Activated T-helper 1 cell treated with Interleukin-2 at 50 U/mL for 16 hours (primary cell): ENCODE data around the gene POTEH.
"Not testable (repeated sequence)": the region's sequence is repeated elsewhere in the genome, so short reads cannot be mapped to it uniquely, and the experiment has no call there.

Experiments
- DNase-seq: peaks from one replicate; pipeline ENCODE4 v3.0.0-alpha.2; 2020; ENCODE audit warnings: low read depth

Gene POTEH

DNA sequence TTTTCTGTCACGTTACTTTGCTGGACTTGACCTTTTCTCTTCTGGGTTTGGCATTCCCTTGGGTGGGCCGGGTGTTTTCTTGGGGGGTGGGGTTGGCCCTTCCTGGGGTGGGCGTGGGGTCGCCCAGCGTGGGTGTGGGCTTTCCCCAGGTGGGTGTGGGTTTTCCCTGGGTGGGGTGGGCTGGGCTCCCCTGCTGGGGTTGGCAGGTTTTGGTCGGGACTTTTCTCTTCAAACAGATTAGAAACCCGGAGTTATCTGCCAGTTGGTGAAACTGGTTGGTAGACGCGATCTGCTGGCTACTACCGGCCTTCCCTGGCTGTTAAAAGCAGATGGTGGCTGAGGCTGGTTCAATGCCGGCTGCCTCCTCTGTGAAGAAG lies at the start of gene POTEH:
TSS of gene POTEH (plus strand) at position 278 of the 377 bp plus-strand sequence. CDS start at position 330, 52 bp downstream.
- not testable (repeated sequence) for DNase-seq

DNA sequence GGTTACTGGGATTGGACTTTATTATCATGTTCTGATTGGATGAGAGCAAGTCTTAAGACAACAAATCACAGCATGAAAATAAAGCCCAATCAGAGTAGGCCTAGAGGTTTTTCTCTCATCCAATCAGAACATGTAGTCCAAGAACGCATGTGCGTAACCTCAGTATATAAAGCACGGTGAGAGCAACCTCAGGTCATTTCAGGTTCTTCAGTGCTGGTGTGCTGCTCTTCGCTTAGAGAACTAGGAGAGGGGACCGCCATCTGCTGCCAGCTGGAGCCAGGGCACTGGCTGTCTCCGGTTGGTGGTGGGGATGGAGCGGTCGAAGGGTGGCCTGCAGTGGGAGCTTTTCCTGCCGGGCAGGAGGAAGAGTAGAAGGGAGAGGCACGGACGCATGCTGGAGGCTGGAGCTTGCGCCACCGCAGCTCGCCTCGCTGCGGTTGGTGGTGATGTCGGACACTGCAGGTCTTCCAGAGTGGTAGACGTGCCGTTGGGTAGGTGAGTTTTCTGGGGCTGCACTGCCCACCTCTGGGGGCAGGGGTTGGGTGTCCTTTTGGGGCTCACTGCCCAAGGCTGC lies 47.5 kb upstream of the POTEH start:
- DNase-seq = not testable (repeated sequence)

DNA sequence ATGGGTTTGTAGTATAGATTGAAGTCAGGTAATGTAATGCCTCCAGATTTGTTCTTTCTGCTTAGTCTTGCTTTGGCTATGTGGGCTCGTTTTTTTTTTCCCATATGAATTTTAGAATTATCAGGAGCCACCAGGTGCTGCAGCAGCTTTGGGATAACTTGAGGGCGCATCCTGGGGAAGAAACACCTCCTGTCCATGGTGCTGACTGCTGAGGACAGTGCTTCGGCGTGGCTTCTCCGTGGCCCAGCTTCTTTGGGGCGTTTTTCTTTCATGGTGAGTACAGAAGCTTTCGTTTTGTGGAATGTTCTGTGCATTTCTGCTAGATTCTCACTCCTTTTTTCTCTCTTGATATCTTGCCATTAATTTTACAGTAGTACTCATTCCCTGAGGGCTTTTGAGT lies 37.9 kb upstream of the POTEH start:
- not testable (repeated sequence) for DNase-seq

DNA sequence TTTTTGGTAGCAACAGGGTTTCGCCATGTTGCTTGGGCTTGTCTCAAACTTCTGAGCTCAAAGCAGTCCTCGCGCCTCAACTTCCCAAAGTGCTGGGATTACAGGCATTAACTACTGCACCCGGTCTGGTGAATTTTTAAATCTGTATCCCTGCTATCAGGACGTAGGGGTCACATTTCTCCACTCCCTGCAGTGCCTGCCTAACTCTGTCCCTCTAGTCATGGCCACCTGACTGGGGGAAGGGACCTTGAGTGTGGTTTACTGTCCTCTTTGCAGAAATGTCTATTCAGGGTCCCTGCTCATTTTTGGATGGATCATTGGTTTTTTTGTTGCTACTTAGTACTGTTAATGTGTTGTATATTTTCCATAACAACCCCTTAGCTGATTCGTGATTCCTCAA lies 37.1 kb upstream of the POTEH start:
- not testable (repeated sequence) for DNase-seq

DNA sequence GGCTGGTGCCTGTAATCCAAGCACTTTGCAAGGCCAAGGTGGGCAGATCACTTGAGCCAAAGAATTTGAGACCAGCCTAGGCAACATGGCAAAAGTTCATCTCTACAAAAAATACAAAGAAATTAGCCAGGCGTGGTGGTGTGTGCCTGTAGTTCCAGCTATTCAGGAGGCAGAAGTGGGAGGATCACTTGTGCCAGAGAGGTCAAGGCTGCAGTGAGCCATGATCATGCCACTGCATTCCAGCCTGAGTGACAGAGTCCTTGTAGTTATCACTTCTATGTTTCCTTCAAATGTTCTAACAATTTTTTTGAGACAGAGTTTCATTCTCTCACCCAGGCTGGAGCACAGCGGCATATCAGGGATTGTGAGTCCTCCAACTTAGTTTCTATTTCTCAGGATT lies 36.6 kb upstream of the POTEH start:
- not testable (repeated sequence) for DNase-seq

DNA sequence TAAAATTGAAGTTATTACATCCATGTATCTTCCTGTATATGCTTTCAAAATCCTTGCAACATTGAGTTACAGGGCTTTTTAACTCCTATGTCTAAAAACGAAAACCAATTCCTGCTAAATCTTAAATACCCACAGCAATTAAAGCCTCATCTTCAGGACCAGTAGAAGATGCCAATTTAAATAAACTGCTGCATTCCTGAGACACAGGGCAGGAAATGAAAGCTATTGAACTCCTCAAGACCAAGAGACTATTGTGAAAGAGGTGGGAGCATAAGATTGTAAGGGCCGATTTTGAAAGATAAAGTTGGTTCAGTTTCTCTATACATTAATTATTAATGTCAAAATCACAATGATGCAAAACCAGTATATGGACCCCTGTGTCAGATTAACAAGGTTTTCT lies 28.7 kb upstream of the POTEH start:
- not testable (repeated sequence) for DNase-seq

DNA sequence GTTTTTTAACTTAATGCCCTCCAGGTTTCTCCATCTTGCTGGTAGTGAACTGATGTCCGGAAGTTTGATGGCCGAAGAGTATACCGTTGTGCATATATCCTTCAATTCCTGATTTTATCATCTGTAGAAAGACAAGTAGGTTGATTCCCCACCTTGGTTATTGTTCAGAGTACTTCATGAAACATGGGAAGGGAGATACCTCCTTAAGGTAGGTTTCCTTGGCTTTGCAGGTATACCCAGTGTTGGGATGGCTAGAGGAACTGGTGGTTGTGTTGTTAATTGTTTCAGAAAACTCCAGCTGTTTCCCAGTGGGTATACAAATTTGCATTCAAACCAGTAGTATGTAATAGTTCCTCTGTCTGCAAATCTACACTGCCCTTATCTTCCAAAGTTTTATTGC lies 25.1 kb upstream of the POTEH start:
- not testable (repeated sequence) for DNase-seq

DNA sequence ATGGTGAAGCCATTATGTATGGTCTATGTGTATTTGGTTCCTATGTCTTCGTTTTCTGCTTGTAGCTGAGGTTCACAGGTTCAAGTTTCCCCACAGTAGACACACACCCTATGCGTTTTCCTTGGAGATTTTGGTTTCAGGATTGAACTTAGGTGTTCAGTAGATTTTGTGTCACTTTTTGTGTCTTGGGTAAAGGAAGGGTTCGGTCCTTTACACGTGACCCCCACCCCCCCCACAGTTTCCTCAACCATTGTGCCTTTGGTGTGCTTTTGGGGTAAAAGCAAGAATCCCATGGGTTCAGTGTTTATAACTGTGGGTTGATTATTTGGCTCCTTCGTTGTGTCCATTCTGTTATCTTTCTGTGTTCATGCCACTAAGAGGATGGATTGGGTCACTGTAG lies 24.3 kb upstream of the POTEH start:
- not testable (repeated sequence) for DNase-seq

DNA sequence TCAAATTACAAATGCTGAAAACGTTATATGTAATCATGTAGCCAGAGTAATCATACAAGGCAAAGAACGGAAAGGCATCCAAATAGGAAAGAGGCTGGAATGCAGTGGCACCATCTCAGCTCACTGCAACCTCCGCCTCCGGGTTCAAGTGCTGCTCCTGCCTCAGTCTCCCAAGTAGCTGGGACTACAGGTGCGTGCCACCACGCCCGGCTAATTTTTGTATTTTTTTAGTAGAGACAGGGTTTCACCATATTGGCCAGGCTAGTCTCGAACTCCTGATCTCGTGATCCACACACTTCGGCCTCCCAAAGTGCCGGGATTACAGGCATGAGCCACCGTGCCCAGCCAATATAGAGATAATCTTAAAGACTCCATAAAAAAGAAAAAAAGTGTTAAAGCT lies 20.4 kb upstream of the POTEH start:
- DNase-seq = not testable (repeated sequence)

DNA sequence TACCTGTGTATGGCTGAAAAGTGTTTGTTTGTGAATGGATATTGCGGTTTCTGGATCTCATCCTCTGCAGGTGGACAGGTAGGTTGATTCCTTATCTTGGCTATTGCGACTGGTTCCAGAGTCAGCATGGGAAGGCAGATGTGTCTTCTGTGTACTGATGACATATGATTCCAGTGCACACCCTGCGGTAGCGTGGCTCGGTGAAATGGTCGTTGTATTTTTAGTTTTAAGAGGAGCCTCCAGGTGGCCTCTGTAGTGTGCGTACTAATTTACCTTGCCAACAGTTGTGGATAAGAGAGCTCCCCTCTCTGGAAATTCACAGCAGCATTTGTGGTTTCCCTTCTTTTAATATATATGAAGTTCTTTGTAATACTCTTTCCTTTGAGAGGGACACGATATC lies 10.1 kb upstream of the POTEH start:
- not testable (repeated sequence) for DNase-seq

DNA sequence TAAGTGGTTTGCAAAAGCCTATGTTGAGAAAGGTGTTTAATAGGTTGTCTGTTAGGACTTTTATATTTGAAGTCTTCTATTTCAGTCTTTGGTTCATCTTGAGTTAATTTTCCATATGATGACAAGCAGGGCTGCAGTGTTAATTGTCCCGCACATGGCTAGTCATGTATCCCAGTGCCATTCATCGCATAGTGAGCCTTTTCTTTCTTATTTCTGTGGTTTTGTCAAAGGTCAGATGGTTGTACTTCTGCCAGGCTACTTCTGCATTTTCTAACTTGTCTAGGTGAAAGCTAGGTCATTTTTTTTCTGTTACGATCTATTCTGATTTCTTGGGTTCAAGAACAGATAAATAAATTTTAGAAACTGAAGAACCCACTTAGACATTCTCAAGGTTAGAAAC lies 5.7 kb upstream of the POTEH start:
- not testable (repeated sequence) for DNase-seq

DNA sequence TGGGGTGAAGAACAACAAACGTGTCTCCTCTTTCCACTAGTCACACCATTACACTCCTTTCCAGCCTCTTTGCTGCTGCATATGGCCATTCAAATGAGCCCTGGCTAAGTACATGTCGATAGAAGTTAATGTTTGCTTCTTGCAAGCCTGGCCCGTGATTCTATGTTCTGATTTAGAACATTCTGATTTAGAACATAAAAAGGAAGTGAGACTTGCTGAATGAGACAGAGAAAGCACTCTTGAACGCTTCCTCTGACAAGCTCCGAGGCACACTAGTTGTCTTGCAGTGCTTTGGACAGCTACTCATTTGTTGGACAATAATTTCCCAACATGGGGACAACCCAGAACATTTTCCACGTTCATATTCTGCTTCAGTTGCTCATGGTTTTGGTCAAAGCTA lies 5.1 kb upstream of the POTEH start:
- not testable (repeated sequence) for DNase-seq

DNA sequence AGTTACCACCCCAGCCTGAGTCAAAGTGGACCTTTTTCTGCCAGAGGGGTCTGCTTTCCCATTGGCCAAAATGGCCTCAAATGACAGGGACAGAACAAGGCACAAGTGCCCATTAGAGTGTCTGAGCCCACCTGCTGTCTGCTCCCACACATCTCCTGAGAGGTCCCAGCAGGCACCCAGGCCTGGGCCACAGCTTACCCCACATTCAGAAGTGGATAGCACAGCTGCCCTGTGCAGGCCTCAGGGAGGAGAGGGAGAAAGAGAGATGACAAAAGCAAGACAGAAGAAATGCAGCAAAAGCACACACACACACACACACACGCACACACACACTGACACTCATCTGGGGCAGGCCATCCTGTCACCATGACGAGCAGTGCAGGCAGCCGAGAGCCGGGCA lies 4.2 kb upstream of the POTEH start:
- DNase-seq = not testable (repeated sequence)

DNA sequence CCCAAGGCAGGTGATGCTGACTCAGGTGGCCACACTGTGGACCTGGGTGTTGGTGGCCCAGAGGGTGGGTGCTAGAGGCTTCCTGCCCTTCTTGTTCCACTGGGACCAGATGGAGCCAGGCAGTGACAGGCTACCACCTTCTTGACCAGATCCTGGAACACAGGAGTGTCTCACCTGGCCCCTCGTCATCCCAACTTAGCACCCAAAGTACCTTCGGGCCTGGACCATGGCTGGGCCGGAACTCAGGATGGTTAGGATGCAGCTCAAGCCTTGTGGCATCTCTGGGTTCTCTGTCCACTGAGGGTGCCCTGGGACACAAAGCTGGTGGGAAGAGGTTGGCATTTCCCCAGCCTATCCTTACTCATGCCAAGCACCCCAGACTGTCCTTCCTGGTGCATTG lies 2.7 kb upstream of the POTEH start:
- DNase-seq = not testable (repeated sequence)

DNA sequence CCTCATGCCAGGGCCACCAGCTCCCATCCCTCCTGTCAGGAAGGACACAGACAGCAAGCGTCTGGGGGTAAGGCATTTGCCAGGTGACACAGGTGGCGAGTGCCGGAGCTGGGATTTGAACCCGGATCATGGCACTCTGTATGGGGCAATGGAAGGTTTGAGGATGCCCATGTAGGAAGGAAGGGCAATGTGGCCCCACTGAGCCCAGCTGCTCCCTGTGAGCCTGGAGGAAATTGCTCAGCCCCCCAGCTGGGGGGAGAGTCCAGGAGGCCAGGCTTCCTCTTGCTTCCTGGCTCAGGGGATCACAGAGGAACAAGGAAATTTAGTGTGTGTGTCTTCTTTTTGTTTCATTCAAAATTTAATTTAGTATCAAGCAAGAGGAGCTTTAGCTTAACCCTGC lies 2.1 kb upstream of the POTEH start:
- DNase-seq = not testable (repeated sequence)

DNA sequence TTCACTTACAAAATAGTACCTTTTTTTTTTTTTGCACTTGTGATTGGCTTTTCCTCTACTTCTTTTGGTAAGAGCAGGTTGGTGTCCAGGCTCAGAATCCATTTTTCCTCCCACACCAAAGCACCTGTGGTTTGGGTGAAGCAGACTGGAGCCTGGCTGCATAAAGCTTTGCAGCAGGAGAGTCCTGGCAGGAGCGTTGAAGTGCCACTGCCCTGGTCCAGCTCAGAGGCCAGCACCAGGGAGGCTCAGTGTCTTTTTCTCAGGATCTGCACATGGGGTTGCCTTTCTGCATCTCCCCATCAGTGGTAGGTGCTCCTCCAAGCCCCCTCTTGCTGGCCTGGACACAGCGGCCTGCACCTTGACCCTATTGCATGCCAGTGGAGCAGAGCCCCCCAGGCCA lies 1.7 kb upstream of the POTEH start:
- not testable (repeated sequence) for DNase-seq

DNA sequence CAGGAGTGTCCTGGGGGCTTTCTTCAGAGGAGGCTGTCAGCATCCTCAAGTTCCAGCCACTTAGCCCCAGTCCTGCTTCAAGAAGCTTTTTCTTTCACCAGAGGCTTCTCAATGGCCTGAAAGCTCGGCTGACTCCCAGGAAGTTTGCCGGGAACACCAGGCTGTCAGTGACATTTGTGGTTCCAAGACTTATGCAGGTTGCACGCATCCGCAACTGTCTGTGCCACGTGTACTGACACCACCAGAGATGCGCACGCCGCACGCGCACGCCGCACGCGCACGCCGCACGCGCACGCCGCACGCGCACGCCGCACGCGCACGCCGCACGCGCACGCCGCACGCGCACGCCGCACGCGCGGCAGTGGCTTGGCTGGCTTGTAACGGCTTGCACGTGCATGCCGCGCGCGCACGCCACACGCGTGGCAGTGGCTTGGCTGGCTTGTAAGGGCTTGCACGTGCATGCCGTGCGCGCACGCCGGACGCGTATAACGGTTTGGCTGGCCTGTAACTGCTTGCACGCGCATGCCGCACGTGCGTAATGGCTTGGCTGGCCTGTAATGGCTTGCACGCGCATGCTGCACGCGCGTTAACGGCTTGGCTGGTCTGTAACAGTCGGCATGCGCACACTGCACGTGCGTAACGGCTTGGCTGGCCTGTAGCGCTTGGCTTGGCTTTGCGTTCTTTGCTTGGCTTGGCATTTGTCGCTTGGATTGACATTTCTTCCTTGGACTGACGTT lies 646 bp upstream of the POTEH start:
- not testable (repeated sequence) for DNase-seq

DNA sequence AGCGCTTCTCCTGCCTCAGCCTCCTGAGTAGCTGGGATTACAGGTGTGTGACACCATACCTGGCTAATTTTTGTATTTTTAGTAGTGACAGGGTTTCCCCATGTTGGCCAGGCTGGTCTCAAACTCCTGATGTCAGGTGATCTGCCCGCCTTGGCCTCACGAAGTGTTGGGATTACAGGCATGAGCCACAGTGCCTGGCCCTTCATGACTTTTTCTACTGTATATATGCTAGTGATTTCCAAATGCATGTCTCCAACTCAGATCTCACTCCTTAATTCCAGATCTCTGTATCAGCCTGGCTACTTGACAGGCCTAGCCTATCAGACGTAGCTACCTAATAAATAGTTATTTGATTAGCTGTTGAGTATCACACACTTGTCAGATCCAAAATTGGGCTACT lies 23.8 kb downstream of the POTEH start:
- DNase-seq = not testable (repeated sequence)

DNA sequence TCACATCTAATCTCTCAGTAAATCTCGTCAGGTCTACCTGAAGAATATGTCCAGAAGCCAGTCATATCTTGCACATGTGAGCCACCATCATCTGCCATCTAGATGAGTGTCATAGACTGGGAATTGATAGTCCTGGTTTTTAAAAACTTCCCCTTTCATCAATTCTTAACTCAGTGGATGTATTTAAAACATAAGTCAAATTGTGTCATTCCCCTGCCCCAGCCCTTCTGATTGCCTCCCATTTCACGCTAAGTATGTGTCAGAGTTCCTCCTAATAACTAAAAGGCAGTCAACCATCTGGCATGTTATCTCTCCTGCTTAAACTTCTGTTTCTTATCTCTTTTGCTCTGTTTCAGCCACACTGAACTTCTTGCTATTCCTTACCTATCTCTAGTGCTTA lies 24.3 kb downstream of the POTEH start:
- not testable (repeated sequence) for DNase-seq

DNA sequence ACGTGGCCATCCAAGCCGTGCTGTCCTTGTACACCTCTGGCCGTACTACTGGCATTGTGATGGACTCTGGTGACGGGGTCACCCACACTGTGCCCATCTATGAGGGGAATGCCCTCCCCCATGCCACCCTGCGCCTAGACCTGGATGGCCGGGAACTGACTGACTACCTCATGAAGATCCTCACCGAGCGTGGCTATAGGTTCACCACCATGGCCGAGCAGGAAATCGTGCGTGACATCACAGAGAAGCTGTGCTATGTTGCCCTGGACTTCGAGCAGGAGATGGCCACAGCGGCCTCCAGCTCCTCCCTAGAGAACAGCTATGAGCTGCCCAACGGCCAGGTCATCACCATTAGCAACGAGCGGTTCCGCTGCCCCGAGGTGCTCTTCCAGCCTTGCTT lies 32.1 kb downstream of the POTEH start:
- DNase-seq = not testable (repeated sequence)

DNA sequence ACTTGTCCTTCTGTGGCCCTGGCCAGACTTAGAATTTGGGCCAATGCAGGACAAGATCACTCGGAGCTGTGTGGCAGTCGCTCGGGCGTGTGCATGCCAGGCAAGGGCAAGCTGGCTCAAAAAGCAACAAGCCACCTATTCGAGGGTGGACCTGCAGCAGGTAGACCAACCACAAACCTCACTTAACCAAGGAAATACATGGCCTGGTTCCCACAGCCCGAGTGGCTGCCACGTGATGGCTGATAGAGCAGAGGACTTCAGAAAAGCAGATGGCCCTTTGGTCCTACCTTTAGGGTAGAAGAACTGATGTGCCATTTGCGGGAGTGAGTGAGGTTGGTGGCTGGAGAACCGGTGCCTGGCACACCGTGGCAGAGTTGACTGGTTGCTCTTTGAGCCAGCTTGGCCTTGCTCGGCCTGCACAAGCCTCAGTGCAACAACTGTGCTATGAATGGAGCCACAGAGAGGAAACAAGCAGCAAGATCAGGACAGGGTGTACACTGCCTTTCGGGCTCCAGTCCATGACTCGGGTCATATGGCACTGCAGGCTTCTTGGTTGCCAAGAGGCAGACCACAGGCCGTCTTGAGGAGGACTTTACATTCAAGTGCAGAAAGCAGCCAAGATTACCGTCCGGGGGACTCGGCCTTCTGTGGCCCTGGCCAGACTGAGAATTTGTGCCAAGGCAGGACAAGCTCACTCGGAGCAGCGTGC lies 39.5 kb downstream of the POTEH start:
- not testable (repeated sequence) for DNase-seq

DNA sequence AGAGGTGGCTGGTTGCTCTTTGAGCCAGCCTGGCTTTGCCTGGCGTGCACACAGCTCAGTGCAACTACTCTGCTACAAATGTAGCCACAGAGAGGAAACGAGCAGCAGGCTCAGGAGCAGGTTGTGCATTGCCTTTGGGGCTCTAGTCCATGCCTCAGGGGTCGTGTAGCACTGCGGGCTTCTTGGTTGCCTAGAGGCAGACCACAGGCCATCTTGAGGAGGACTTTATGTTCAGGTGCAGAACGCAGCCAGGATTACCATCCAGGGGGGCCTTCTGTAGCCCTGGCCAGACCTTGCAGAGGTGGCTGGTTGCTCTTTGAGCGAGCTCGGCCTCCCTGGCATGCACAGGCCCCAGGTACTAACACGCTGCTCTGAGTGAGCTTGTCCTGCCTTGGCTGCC lies 41.2 kb downstream of the POTEH start:
- DNase-seq = not testable (repeated sequence)

DNA sequence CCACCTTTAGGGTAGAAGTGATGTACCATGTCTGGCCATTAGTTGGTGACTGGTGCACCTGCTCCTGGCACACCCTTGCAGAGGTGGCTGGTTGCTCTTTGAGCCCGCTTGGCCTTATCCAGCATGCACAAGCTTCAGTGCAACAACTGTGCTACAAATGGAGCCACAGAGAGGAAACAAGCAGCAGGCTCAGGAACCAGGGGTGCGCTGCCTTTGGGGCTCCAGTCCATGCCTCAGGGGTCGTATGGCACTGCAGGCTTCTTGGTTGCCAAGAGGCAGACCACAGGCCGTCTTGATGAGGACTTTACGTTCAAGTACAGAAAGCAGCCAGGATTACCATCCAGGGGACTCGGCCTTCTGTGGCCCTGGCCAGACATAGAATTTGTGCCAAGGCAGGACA lies 44.6 kb downstream of the POTEH start:
- not testable (repeated sequence) for DNase-seq
